Kidney (tissue), 14 donors: Measurements from ENCODE around the gene SLC7A6. TPM values are rescaled to one million over a fixed set of nuclear protein-coding genes. Genes with fewer than 3 reads are reported as not detected.

Experiments used
- DNase-seq, 5 donors: peaks; one replicate each; pipeline ENCODE4 v3.0.0-alpha.2; 2013 to 2020
- FAIRE-seq: peaks from 2 replicates; lab custom pipeline; 2012; peaks lifted over from hg19 to GRCh38; lab: Jason Lieb, UNC
- H3K27ac ChIP-seq, 2 donors: one replicate each; pipeline ENCODE4 v1.7.0; 2013; ENCODE audit warnings: low read depth in 2 of 2, low read length in 2 of 2, inconsistent platforms in 1 of 2
- H3K27me3 ChIP-seq: one replicate; pipeline ENCODE4 v1.7.1; 2013; ENCODE audit warnings: low read length, inconsistent platforms; ENCODE audit not compliant: control insufficient read depth, insufficient read depth
- H3K36me3 ChIP-seq, 3 donors: one replicate each; pipeline versions ENCODE4 v1.7.0 to v1.7.1; 2013; ENCODE audit warnings: low read length in 3 of 3, control low read depth in 1 of 3, inconsistent platforms in 1 of 3; ENCODE audit not compliant: insufficient read depth in 3 of 3, control insufficient read depth in 2 of 3
- H3K4me1 ChIP-seq, 3 donors: one replicate each; pipeline versions ENCODE4 v1.7.0 to v1.7.1; 2013; ENCODE audit warnings: low read length in 3 of 3, inconsistent platforms in 1 of 3, low read depth in 1 of 3; ENCODE audit not compliant: control insufficient read depth in 2 of 3, insufficient read depth in 2 of 3
- H3K4me3 ChIP-seq, 3 donors: one replicate each; pipeline versions ENCODE4 v1.7.0 to v1.8.1; 2013; ENCODE audit warnings: low read length in 3 of 3, control low read depth in 1 of 3, inconsistent platforms in 1 of 3
- H3K9ac ChIP-seq, 3 donors: one replicate each; pipeline versions ENCODE4 v1.7.0 to v1.7.1; 2013; ENCODE audit warnings: low read length in 3 of 3, control low read depth in 1 of 3, inconsistent platforms in 1 of 3
- H3K9me3 ChIP-seq, 3 donors: one replicate each; pipeline versions ENCODE4 v1.7.0 to v1.7.1; 2013; ENCODE audit warnings: low read length in 3 of 3, control low read depth in 1 of 3, inconsistent platforms in 1 of 3; ENCODE audit not compliant: control insufficient read depth in 2 of 3, insufficient read depth in 1 of 3
- CTCF ChIP-seq: IDR thresholded peaks from 3 replicates; pipeline ENCODE4 v1.5.1; 2012; ENCODE audit warnings: mild to moderate bottlenecking, moderate library complexity, borderline replicate concordance; ENCODE audit not compliant: insufficient read depth; ENCODE audit errors: extremely low read depth
- intact Hi-C: fragments of 100-400 bp; cut with DNase I; formaldehyde crosslinking; loops from one replicate; pipeline ENCODE4 v1.11.1; 2022
- polyA plus RNA-seq: library from polyadenylated mRNA; stranded (reverse); fragments of 350-450 nt; fragmentation: Illumina TruSeq; extraction: RNeasy Lipid Tissue Mini Kit (QIAGEN cat#74804); gene quantifications from one replicate; pipeline ENCODE4 v1.2.3, GENCODE V29; 2014; ENCODE audit warnings: low read depth, low replicate concordance; ENCODE audit not compliant: insufficient read depth
- total RNA-seq: library from RNA; stranded (reverse); fragmentation: NEBNext Ultra II Directional; extraction: Animal tissue kit (Norgen Biotek cat#: 25700); gene quantifications from one replicate; pipeline ENCODE4 v1.2.1, GENCODE V29; 2021
- donor health status: control.
- donor health status: control.
- donor health status: control.
- donor health status: control.
- donor health status: control.
- donor health status: DM: yes; HTN: yes; CAD: no.
- donor health status: Normal renal cell carcinoma (clear cell type).

The SLC7A6 gene
- total and polyA plus RNA-seq, 2 donors from 2014 or later: 5.0 to 24.0 TPM

GRCh38 chr16:68273896-68274295 is 9.6 kb downstream of the SLC7A6 start:
- H3K4me3 ChIP-seq: no peak overlapping the region
- DNase-seq (no peak), FAIRE-seq (no peak)
- H3K27me3 ChIP-seq: no peaks in the 10 kb centered on the region
- H3K9me3 ChIP-seq: no peaks in the 10 kb centered on the region
- no peak for TF ChIP-seq CTCF
- peaks cover 0 to 10% (median 0%) of the 10 kb centered on the region in 3 donors for H3K4me1 ChIP-seq
- intact Hi-C loops: no loop called here
- peaks cover 0 to 7% (median 0%) of the 10 kb centered on the region in 3 donors for H3K36me3 ChIP-seq
- H3K9ac ChIP-seq: no peak overlapping the region
- no peak overlapping the region for H3K27ac ChIP-seq

GRCh38 chr16:68274441-68274840 is 10.1 kb downstream of the SLC7A6 start:
- Histone ChIP-seq H3K9me3 (no peaks in the 10 kb centered on the region), H3K4me3 (no peak overlapping the region), H3K36me3 (peaks cover 0 to 7% (median 0%) of the 10 kb centered on the region in 3 donors), H3K27ac (no peak overlapping the region), H3K4me1 (peaks cover 0 to 5% (median 0%) of the 10 kb centered on the region in 3 donors), H3K27me3 (no peaks in the 10 kb centered on the region), H3K9ac (no peak overlapping the region)
- intact Hi-C loops: no loop called here
- no peak for FAIRE-seq
- DNase-seq: no peak
- no peak for TF ChIP-seq CTCF

- H3K9me3 ChIP-seq: no peaks in the 10 kb centered on the region
- DNase-seq: no peak
- no peak for FAIRE-seq
- TF ChIP-seq CTCF: no peak
- intact Hi-C loops: no loop called here
- H3K27ac ChIP-seq: peak overlapping the region; percentile 1 to 53
- H3K36me3 ChIP-seq: peaks cover 0 to 7% (median 0%) of the 10 kb centered on the region in 3 donors
- H3K9ac ChIP-seq: peak overlapping the region in 1 of 3 donors; percentile 2
- peaks cover 0 to 5% (median 4%) of the 10 kb centered on the region in 3 donors for H3K4me1 ChIP-seq
- H3K27me3 ChIP-seq: no peaks in the 10 kb centered on the region
- no peak overlapping the region for H3K4me3 ChIP-seq
These were observed 11.4 kb downstream of the SLC7A6 start for GRCh38 chr16:68275611-68276191.

- no peak overlapping the region for H3K4me3 ChIP-seq
- no peak for TF ChIP-seq CTCF
- no peak for FAIRE-seq
- peak overlapping the region in 1 of 2 donors; percentile 53 for H3K27ac ChIP-seq
- no peaks in the 10 kb centered on the region for H3K27me3 ChIP-seq
- H3K4me1 ChIP-seq: peaks cover 0 to 5% (median 4%) of the 10 kb centered on the region in 3 donors
- peaks cover 0 to 7% (median 0%) of the 10 kb centered on the region in 3 donors for H3K36me3 ChIP-seq
- intact Hi-C loops: no loop called here
- no peaks in the 10 kb centered on the region for H3K9me3 ChIP-seq
- peak overlapping the region in 1 of 3 donors; percentile 2 for H3K9ac ChIP-seq
- DNase-seq: no peak
These were observed 11.9 kb downstream of the SLC7A6 start for GRCh38 chr16:68276223-68276622.
